Measurements from ENCODE around the gene DENND1A. TPM values are rescaled to one million over a fixed set of nuclear protein-coding genes. Genes with fewer than 3 reads are reported as not detected.

The DENND1A gene
- total RNA-seq, 1 donor from 2014 or later, result 25.2 TPM

DNA sequence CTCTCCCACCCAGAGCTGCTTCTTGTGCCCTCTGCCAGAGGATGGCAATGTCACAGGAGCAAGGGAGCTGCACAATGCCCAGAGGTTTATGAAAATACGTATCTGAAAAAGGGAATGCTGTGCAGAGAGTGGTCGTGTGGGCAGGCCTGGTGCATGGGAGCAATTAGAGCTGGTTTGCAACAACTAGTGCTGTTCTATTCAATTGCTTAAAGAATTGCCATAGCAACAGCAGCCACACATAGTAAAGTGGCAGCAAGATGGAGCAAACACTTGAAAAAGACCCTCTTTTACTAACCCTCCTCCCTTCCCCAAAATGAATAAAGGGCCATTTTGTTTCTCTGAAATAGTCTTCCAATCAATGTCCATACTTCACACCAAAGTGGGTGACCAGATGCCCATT lies 407.7 kb downstream of the DENND1A start:
- intact Hi-C loops (cut with micrococcal nuclease), result no loop called here
- H3K36me3 Mint-ChIP-seq (ENCODE audit: low read depth), result no peaks in the 10 kb centered on the region
- H3K27ac Mint-ChIP-seq, result no peak overlapping the region
- no peak overlapping the region for H3K4me3 Mint-ChIP-seq
- CTCF ChIA-PET, result no interaction called here
- POLR2A ChIA-PET, result interaction anchor here (0.6 kb wide), 1 partner anchor 41 kb away, joined by 3 read pairs; no protein-coding TSS in a partner anchor
- no peaks in the 10 kb centered on the region for H3K27me3 Mint-ChIP-seq
- H3K4me1 Mint-ChIP-seq, result no peaks in the 10 kb centered on the region
- ATAC-seq (ENCODE audit: low read depth), result no peak
- TF ChIP-seq CTCF (IDR thresholded peaks at IDR 0.05), result no peak
- no peaks in the 10 kb centered on the region for H3K9me3 Mint-ChIP-seq
- no peak for DNase-seq

GRCh38 chr9:123518338-123518737 lies 411.6 kb downstream of the DENND1A start:
- CTCF ChIA-PET, result no interaction called here
- Mint-ChIP-seq H3K27me3 (no peaks in the 10 kb centered on the region), H3K4me3 (no peak overlapping the region), H3K27ac (no peak overlapping the region), H3K36me3 (ENCODE audit: low read depth) (peaks cover 4% of the 10 kb centered on the region), H3K9me3 (no peaks in the 10 kb centered on the region), H3K4me1 (no peaks in the 10 kb centered on the region)
- no peak for TF ChIP-seq CTCF (IDR thresholded peaks at IDR 0.05)
- DNase-seq, result no peak
- intact Hi-C loops (cut with micrococcal nuclease), result no loop called here
- ATAC-seq (ENCODE audit: low read depth), result no peak
- POLR2A ChIA-PET, result no interaction called here

DNA sequence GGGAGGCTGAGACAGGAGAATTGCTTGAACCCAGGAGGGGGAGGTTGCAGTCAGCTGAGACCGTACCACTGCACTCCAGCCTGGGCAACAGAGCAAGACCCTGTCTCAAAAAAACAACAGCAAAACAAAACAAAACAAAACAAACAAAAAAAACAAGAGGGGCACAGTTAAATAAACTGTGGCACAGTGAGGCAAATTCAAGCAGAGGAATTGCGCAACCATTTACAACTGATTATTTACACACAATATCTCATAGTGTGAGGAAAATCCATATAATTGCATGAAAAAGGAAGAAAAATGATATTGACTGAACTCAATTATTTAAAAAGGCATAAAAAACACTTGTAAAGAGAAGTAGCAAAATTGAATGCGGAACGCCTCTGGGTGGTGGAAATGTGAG lies 412.4 kb downstream of the DENND1A start:
- CTCF ChIA-PET, result no interaction called here
- Mint-ChIP-seq H3K27me3 (no peaks in the 10 kb centered on the region), H3K9me3 (no peaks in the 10 kb centered on the region), H3K4me3 (no peak overlapping the region), H3K36me3 (ENCODE audit: low read depth) (peaks cover 6% of the 10 kb centered on the region), H3K27ac (no peak overlapping the region), H3K4me1 (no peaks in the 10 kb centered on the region)
- ATAC-seq (ENCODE audit: low read depth) (no peak), DNase-seq (no peak)
- intact Hi-C loops (cut with micrococcal nuclease), result no loop called here
- POLR2A ChIA-PET, result no interaction called here
- TF ChIP-seq CTCF (IDR thresholded peaks at IDR 0.05), result no peak

GRCh38 chr9:123514766-123515165 lies 415.2 kb downstream of the DENND1A start:
- DNase-seq (no peak), ATAC-seq (ENCODE audit: low read depth) (no peak)
- no peak for TF ChIP-seq CTCF (IDR thresholded peaks at IDR 0.05)
- no peaks in the 10 kb centered on the region for H3K9me3 Mint-ChIP-seq
- intact Hi-C loops (cut with micrococcal nuclease), result no loop called here
- H3K36me3 Mint-ChIP-seq (ENCODE audit: low read depth), result peaks cover 11% of the 10 kb centered on the region
- POLR2A ChIA-PET, result no interaction called here
- no peaks in the 10 kb centered on the region for H3K27me3 Mint-ChIP-seq
- no peaks in the 10 kb centered on the region for H3K4me1 Mint-ChIP-seq
- H3K4me3 Mint-ChIP-seq, result no peak overlapping the region
- H3K27ac Mint-ChIP-seq, result no peak overlapping the region
- CTCF ChIA-PET, result no interaction called here

GRCh38 chr9:123513554-123513953 lies 416.4 kb downstream of the DENND1A start:
- no peak for TF ChIP-seq CTCF (IDR thresholded peaks at IDR 0.05)

More at GRCh38 chr9:123513554-123513953, 416.4 kb downstream of the DENND1A start:
- Mint-ChIP-seq H3K36me3 (ENCODE audit: low read depth) (peaks cover 17% of the 10 kb centered on the region), H3K4me3 (no peak overlapping the region), H3K4me1 (no peaks in the 10 kb centered on the region), H3K27ac (no peak overlapping the region), H3K9me3 (no peaks in the 10 kb centered on the region), H3K27me3 (no peaks in the 10 kb centered on the region)
- intact Hi-C loops (cut with micrococcal nuclease), result no loop called here
- CTCF ChIA-PET, result no interaction called here
- DNase-seq, result no peak
- POLR2A ChIA-PET, result no interaction called here
- ATAC-seq (ENCODE audit: low read depth), result no peak

All from activated B cell treated with CpG ODN at 0.5 μM for 24 hours (primary cell).